GM12878 (cell line): ENCODE measurements around the gene MRPS12. TPM values are rescaled to one million over a fixed set of nuclear protein-coding genes. Genes with fewer than 3 reads are reported as not detected.

Experiments used
- ATAC-seq: fragments of 200-7000 bp; cut with Tn5 transposase; 3 replicates; pipeline ENCODE4 v1.9.1; 2020; ENCODE audit warnings: mild to moderate bottlenecking, moderate library complexity
- BruUV-seq: library from RNA; stranded (reverse); fragments of 400-500 nt; replicated peaks from 2 replicates; lab custom pipeline; 2021; lab: Mats Ljungman, UMichigan
- CTCF ChIA-PET: fragments of 300-600 bp; sonication (Branson Sonifier 250); formaldehyde crosslinking; extraction: SDS; loops from one replicate; lab custom pipeline; 2021; ENCODE audit warnings: inconsistent platforms; lab: Yijun Ruan, JAX
- POLR2A ChIA-PET: fragments of 350-600 bp; formaldehyde crosslinking; extraction: SDS; loops from one replicate; lab custom pipeline; 2021; ENCODE audit warnings: inconsistent platforms; lab: Charles Lee
- RAD21 ChIA-PET: fragments of 300-600 bp; sonication (Branson Sonifier 250); formaldehyde crosslinking; loops from one replicate; lab custom pipeline; 2023; ENCODE audit warnings: antibody characterized with exemption; ENCODE audit not compliant: unreplicated experiment; lab: Charles Lee
- SMC1A ChIA-PET: fragments of 300-600 bp; sonication (Branson Sonifier 250); formaldehyde crosslinking; loops from one replicate; lab custom pipeline; 2023; ENCODE audit not compliant: unreplicated experiment, uncharacterized antibody; lab: Charles Lee
- DNase-seq: peaks from one replicate; pipeline ENCODE4 v3.0.0-alpha.2; 2011; ENCODE audit warnings: low read depth, low spot score
- FAIRE-seq: peaks from 3 replicates; lab custom pipeline; 2011; peaks lifted over from hg19 to GRCh38; lab: Jason Lieb, UNC
- H2AFZ ChIP-seq: 2 replicates; pipeline ENCODE4 v1.6.0; 2011; ENCODE audit warnings: low read depth, low read length, control low read depth; ENCODE audit not compliant: control insufficient read depth
- H3K27ac ChIP-seq: 2 replicates; pipeline ENCODE4 v1.5.1; 2011; ENCODE audit warnings: control low read depth; ENCODE audit not compliant: control insufficient read depth, insufficient read depth
- H3K27me3 ChIP-seq, 2 experiments: replicated peaks in 1 of 2; 2 replicates each; pipeline versions ENCODE4 v1.6.0 to v1.6.1; 2011; ENCODE audit warnings: low read length in 1 of 2; ENCODE audit not compliant: control insufficient read depth in 2 of 2, insufficient read depth in 2 of 2
- H3K36me3 ChIP-seq, 2 experiments: 2 replicates each; pipeline ENCODE4 v1.5.1; 2011; ENCODE audit warnings: low read length in 1 of 2; ENCODE audit not compliant: control insufficient read depth in 2 of 2, insufficient read depth in 2 of 2
- H3K4me1 ChIP-seq: 2 replicates; pipeline ENCODE4 v1.6.1; 2011; ENCODE audit warnings: mild to moderate bottlenecking, low read length, moderate library complexity, mixed read lengths; ENCODE audit not compliant: control insufficient read depth, insufficient read depth
- H3K4me2 ChIP-seq: 2 replicates; pipeline ENCODE4 v1.6.0; 2011; ENCODE audit warnings: control low read depth; ENCODE audit not compliant: control insufficient read depth, insufficient read depth
- H3K4me3 ChIP-seq: fragments of 200-600 bp; sonication (generic); 2 replicates; pipeline ENCODE4 v1.5.1; 2016
- H3K79me2 ChIP-seq: 2 replicates; pipeline ENCODE4 v1.6.0; 2011; ENCODE audit warnings: low read length; ENCODE audit not compliant: control insufficient read depth, insufficient read depth
- H3K9ac ChIP-seq: 2 replicates; pipeline ENCODE4 v1.8.0; 2011; ENCODE audit warnings: low read length, control low read depth, mixed read lengths; ENCODE audit not compliant: control insufficient read depth, insufficient read depth
- H3K9me3 ChIP-seq: replicated peaks from 3 replicates; pipeline ENCODE4 v1.5.1; 2011; ENCODE audit warnings: mild to moderate bottlenecking, low read length; ENCODE audit not compliant: control insufficient read depth, insufficient read depth
- H4K20me1 ChIP-seq: 2 replicates; pipeline ENCODE4 v1.6.0; 2011; ENCODE audit not compliant: control insufficient read depth, insufficient read depth
- BRCA1 ChIP-seq: IDR thresholded peaks from 2 replicates; pipeline ENCODE4 v1.6.1; 2011; ENCODE audit warnings: low read depth, low read length, improper control_type of control experiment
- CBX5 ChIP-seq: sonication (generic); IDR thresholded peaks from 2 replicates; pipeline ENCODE4 v1.6.1; 2016; ENCODE audit warnings: low read depth, moderate library complexity, mild to moderate bottlenecking, inconsistent platforms
- CHD2 ChIP-seq: IDR thresholded peaks from 2 replicates; pipeline ENCODE4 v1.6.1; 2011; ENCODE audit warnings: low read depth, low read length, improper control_type of control experiment, borderline replicate concordance
- HDAC2 ChIP-seq: fragments of 200-600 bp; sonication (generic); IDR thresholded peaks from 2 replicates; pipeline ENCODE4 v1.6.1; 2017
- HSF1 ChIP-seq: fragments of 150-350 bp; IDR thresholded peaks from 2 replicates; pipeline ENCODE4 v1.6.1; 2014; ENCODE audit warnings: mild to moderate bottlenecking, low read depth, low read length
- PAX8 ChIP-seq: fragments of 450-650 bp; IDR thresholded peaks from 2 replicates; pipeline ENCODE4 v1.6.1; 2017; ENCODE audit warnings: mild to moderate bottlenecking, moderate library complexity
- SP1 ChIP-seq: IDR thresholded peaks from one replicate; pipeline ENCODE4 v1.6.1; 2011; ENCODE audit warnings: low read depth, low read length
- WGBS: methylation state at CpG from one replicate; pipeline ENCODE4 v1.1.6; 2016; ENCODE audit warnings: low lambda C conversion rate; ENCODE audit not compliant: insufficient replicate concordance, insufficient coverage; ENCODE audit errors: missing lambda C conversion rate; 5-methylcytosine and 5-hydroxymethylcytosine counted together
- in situ Hi-C: fragments of 300-500 bp; cut with MboI; formaldehyde crosslinking; loops from 9 replicates; pipeline ENCODE4 v1.14.3; 2018; ENCODE audit warnings: mixed read lengths
- intact Hi-C: fragments of 100-400 bp; cut with micrococcal nuclease; formaldehyde crosslinking; loops from one replicate; pipeline ENCODE4 v1.14.2; 2022; ENCODE audit not compliant: unreplicated experiment
- polyA plus RNA-seq, 11 experiments: library from polyadenylated mRNA; depleted of rRNA in 4 of 11; unstranded in 6 of 11; stranded (reverse) in 5 of 11; fragments of >200 nt; fragmentation: Nextera tagmentation in 4 of 11; fragmentation: Illumina TruSeq in 1 of 11; extraction: Ambion mirVana in 4 of 11; extraction: Trizol in 1 of 11; gene quantifications; 1 replicate in 1 of 11; 2 replicates in 10 of 11; pipeline versions ENCODE4 v1.2.1 to v1.2.3, GENCODE V29; 2011 to 2016; ENCODE audit warnings: inconsistent platforms in 2 of 11, missing spikeins in 2 of 11, low read depth in 1 of 11
- total RNA-seq, 4 experiments: library from RNA; depleted of rRNA in 3 of 4; stranded (reverse); fragments of >200 nt in 3 of 4; fragmentation: Illumina TruSeq in 1 of 4; extraction: Trizol in 1 of 4; gene quantifications; 2 replicates each; pipeline versions ENCODE4 v1.2.1 to v1.2.3, GENCODE V29; 2013 to 2021
- TF ChIP-seq, protein P1 (sequence below), 3 experiments: IDR thresholded peaks in 2 of 3; conservative IDR thresholded peaks in 1 of 3; 2 replicates each; pipeline ENCODE4 v1.5.1; 2011; ENCODE audit warnings: low read depth in 3 of 3, low read length in 3 of 3, mild to moderate bottlenecking in 3 of 3, control low read depth in 2 of 3, moderate library complexity in 2 of 3, inconsistent platforms in 1 of 3, mixed read lengths in 1 of 3; ENCODE audit not compliant: control insufficient read depth in 2 of 3, insufficient read depth in 1 of 3; ENCODE audit errors: extremely low read depth in 1 of 3

Gene MRPS12
- total and polyA plus RNA-seq, 10 of the 15 experiments (the other 5 are each of a cell fraction or from before 2014, with no cell fraction given), result 7.3 to 205 (median 77.3) TPM

DNA sequence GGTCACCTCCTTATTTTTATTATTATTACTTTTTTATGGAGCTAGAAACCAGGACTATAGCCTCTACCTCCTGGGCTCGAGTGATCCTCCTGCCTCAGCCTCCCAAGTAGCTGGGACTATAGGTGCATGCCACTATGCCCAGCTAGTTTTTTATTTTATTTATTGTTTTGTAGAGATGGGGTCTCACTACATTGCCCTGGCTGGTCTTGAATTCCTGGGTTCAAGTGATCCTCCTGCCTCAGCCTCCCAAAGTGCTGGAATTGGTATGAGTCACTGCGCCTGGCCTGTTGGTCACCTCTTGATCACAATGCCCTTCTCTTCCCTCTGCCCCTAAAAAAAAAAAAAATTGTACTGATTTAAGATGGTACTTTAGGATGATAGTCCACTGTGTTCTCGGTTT is 20.4 kb downstream of the MRPS12 start:
- no peak overlapping the region for H3K9ac ChIP-seq
- SMC1A ChIA-PET, result interaction anchor here (0.5 kb wide), 1 partner anchor 165 kb away, joined by 3 read pairs; no protein-coding TSS in a partner anchor
- H4K20me1 ChIP-seq, result no peaks in the 10 kb centered on the region
- intact Hi-C loops (no loop called here), in situ Hi-C loops (no loop called here)
- TF ChIP-seq SP1 (no peak), CBX5 (no peak), BRCA1 (no peak), CHD2 (no peak), HSF1 (no peak), PAX8 (no peak), HDAC2 (no peak)
- TF ChIP-seq, protein P1, sequence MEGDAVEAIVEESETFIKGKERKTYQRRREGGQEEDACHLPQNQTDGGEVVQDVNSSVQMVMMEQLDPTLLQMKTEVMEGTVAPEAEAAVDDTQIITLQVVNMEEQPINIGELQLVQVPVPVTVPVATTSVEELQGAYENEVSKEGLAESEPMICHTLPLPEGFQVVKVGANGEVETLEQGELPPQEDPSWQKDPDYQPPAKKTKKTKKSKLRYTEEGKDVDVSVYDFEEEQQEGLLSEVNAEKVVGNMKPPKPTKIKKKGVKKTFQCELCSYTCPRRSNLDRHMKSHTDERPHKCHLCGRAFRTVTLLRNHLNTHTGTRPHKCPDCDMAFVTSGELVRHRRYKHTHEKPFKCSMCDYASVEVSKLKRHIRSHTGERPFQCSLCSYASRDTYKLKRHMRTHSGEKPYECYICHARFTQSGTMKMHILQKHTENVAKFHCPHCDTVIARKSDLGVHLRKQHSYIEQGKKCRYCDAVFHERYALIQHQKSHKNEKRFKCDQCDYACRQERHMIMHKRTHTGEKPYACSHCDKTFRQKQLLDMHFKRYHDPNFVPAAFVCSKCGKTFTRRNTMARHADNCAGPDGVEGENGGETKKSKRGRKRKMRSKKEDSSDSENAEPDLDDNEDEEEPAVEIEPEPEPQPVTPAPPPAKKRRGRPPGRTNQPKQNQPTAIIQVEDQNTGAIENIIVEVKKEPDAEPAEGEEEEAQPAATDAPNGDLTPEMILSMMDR (IDR thresholded peaks at IDR 0.05 in 2 of 3, conservative IDR thresholded peaks at IDR 0.05 in 1 of 3; ENCODE audit: control insufficient read depth in 2 of 3, extremely low read depth in 1 of 3, insufficient read depth in 1 of 3, low read depth in 3 of 3, low read length in 3 of 3), result no peak
- FAIRE-seq (no peak), ATAC-seq (no peak), DNase-seq (no peak)
- no peak overlapping the region for H3K4me2 ChIP-seq
- H3K27me3 ChIP-seq, result no peaks in the 10 kb centered on the region; a peak in 1 of 4 replicates
- H3K4me3 ChIP-seq, result no peak overlapping the region
- no peaks in the 10 kb centered on the region for H3K4me1 ChIP-seq
- no peaks in the 10 kb centered on the region for H3K36me3 ChIP-seq
- no peaks in the 10 kb centered on the region for H3K79me2 ChIP-seq
- no peak overlapping the region for H3K27ac ChIP-seq
- POLR2A ChIA-PET, result interaction anchor here (0.6 kb wide), 1 partner anchor 19 kb away, joined by 4 read pairs; no protein-coding TSS in a partner anchor
- RAD21 ChIA-PET, result no interaction called here
- no peaks in the 10 kb centered on the region; the same call in 2 of the 3 replicates for H3K9me3 ChIP-seq
- WGBS, result 53% methylated on average over 3 of the region's 3 CpGs
- CTCF ChIA-PET, result interaction anchor here (0.8 to 1.9 kb wide), 3 partner anchors 11 to 324 kb away, joined by 3 to 5 read pairs (median 3); partner anchors contain the start of gene FBXO17
- no peak overlapping the region for H2AFZ ChIP-seq
- BruUV-seq, result no TSS peak
